Thyroid gland (tissue), 4 donors: ENCODE data around the gene TBC1D1. TPM values are rescaled to one million over a fixed set of nuclear protein-coding genes. Genes with fewer than 3 reads are reported as not detected.

ENCODE experiments used
- DNase-seq, 2 donors: peaks; one replicate each; pipeline ENCODE4 v3.0.0-alpha.2; 2019
- H3K27ac ChIP-seq, 3 donors: fragments of 200-600 bp; sonication (generic); 1 replicate in 2 of 3; 2 replicates in 1 of 3; pipeline ENCODE4 v1.5.1; 2016 to 2019; ENCODE audit warnings: mild to moderate bottlenecking in 1 of 3, moderate library complexity in 1 of 3
- H3K27me3 ChIP-seq: fragments of 200-600 bp; sonication (generic); one replicate; pipeline ENCODE4 v1.5.1; 2019
- H3K36me3 ChIP-seq, 2 donors: fragments of 200-600 bp; sonication (generic); one replicate each; pipeline ENCODE4 v1.5.1; 2016 to 2019
- H3K4me1 ChIP-seq, 2 donors: fragments of 200-600 bp; sonication (generic); one replicate each; pipeline ENCODE4 v1.5.1; 2017 to 2019
- H3K4me3 ChIP-seq, 3 donors: fragments of 200-600 bp; sonication (generic); replicated peaks in 1 of 3; 1 replicate in 2 of 3; 2 replicates in 1 of 3; pipeline ENCODE4 v1.5.1; 2016; ENCODE audit warnings: mild to moderate bottlenecking in 1 of 3
- H3K9me3 ChIP-seq: fragments of 200-600 bp; sonication (generic); one replicate; pipeline ENCODE4 v1.5.1; 2017
- POLR2A ChIP-seq, 2 donors: fragments of 450-650 bp; IDR thresholded peaks; one replicate each; pipeline ENCODE4 v1.6.1; 2017; ENCODE audit warnings: antibody characterized with exemption in 2 of 2, mild to moderate bottlenecking in 2 of 2, moderate library complexity in 1 of 2
- WGBS, 2 donors: methylation state at CpG; one replicate each; pipeline ENCODE4 v1.1.5; 2017; 5-methylcytosine and 5-hydroxymethylcytosine counted together
- intact Hi-C: fragments of 100-400 bp; cut with DNase I; formaldehyde crosslinking; loops from one replicate; pipeline ENCODE4 v1.15.1; 2023
- total RNA-seq, 4 donors: library from RNA; depleted of rRNA; stranded (reverse); fragments of >200 nt; gene quantifications; one replicate each; pipeline ENCODE4 v1.2.3, GENCODE V29; 2016
- TF ChIP-seq, protein P1 (sequence below), 6 experiments: fragments of 200-600 bp in 3 of 6; fragments of 450-650 bp in 3 of 6; sonication (generic) in 3 of 6; IDR thresholded peaks; one replicate each; pipeline ENCODE4 v1.5.1; 2016 to 2019; ENCODE audit warnings: antibody characterized with exemption in 6 of 6, mild to moderate bottlenecking in 2 of 6, inconsistent platforms in 1 of 6, moderate library complexity in 1 of 6

The TBC1D1 gene
- total RNA-seq, 4 donors from 2014 or later = 192 to 284 (median 230) TPM

DNA sequence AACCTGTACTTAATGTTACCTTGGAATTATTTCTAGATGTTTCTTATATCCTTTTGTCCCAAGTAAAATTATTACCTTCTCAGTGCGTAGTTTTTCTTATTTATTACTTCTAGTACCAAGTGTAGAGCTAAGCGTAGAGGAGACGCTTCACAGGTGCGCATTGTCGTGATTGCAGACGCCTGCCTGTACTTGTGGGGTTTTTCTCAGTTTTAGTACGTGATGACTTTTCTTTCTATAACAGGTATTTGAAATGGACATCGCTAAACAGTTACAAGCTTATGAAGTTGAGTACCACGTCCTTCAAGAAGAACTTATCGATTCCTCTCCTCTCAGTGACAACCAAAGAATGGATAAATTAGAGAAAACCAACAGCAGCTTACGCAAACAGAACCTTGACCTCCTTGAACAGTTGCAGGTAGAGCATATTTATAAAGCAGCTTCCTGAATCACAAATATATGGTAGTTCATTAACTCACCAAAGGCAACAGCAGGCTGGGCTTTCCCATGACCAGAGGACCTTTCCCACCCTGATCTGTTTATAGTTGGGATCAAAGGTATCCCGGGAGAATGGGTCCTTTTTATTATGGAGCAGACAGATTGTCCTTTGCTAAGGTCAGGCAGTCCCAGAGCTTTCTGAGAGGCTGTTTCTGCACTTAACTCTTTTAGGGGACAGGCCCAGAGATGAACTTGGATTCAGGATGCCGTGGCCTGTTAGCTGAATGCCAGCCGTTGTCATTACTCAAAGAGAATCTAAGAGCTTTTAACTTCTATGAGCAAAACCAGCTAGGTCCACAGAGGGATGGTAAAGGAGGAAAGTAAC lies 242.2 kb downstream of the TBC1D1 start:
- Histone ChIP-seq H3K9me3 (no peaks in the 10 kb centered on the region), H3K4me1 (peaks cover 0 to 4% of the 10 kb centered on the region in 2 donors), H3K27ac (no peak overlapping the region), H3K27me3 (no peaks in the 10 kb centered on the region), H3K4me3 (no peak overlapping the region), H3K36me3 (peaks cover 21 to 40% of the 10 kb centered on the region in 2 donors)
- TF ChIP-seq POLR2A (IDR thresholded peaks at IDR 0.05) = no peak
- TF ChIP-seq, protein P1, sequence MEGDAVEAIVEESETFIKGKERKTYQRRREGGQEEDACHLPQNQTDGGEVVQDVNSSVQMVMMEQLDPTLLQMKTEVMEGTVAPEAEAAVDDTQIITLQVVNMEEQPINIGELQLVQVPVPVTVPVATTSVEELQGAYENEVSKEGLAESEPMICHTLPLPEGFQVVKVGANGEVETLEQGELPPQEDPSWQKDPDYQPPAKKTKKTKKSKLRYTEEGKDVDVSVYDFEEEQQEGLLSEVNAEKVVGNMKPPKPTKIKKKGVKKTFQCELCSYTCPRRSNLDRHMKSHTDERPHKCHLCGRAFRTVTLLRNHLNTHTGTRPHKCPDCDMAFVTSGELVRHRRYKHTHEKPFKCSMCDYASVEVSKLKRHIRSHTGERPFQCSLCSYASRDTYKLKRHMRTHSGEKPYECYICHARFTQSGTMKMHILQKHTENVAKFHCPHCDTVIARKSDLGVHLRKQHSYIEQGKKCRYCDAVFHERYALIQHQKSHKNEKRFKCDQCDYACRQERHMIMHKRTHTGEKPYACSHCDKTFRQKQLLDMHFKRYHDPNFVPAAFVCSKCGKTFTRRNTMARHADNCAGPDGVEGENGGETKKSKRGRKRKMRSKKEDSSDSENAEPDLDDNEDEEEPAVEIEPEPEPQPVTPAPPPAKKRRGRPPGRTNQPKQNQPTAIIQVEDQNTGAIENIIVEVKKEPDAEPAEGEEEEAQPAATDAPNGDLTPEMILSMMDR (IDR thresholded peaks at IDR 0.05) = no peak
- no peak for DNase-seq
- 94 to 95% methylated on average over 14 of the region's 14 CpGs for WGBS, 2 donors
- intact Hi-C loops = no loop called here

DNA sequence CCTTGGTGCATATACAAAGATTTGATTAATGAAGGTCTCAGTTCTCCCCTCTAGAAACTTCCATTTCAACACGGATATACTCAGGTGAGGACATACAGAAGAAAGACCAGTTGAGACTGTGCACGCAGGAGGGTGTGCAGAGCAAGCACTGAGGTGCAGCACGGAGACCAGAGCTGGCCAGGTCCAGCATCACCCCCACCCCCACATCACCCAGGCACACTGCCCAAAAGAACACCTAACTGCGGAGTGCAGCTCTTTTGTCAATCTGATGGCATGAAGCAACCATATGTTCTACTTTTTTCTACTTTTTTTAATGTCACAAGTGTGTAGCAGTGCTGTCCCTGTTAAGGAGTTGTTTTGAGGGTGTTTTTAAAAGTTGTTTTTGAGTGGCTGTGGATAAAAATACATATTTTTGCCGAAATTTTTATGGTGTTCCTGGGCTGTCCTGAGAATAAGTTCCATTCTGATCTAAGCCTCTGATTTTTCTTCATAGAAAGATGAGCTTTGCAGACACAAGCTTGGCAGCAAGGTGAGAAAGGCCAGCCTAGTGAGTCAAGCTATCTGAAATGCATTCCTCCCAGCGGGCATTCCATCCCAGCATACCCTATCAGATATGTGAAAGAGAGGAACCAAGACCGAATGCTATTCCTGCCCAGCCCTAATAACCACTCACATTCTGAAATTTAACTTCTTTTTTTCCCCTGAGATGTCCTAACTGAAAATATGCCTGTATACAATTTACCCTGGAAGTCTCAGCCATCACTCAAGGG lies 243.0 kb downstream of the TBC1D1 start:
- H3K36me3 ChIP-seq = peaks cover 29 to 48% of the 10 kb centered on the region in 2 donors
- H3K4me3 ChIP-seq = no peak overlapping the region
- no peaks in the 10 kb centered on the region for H3K27me3 ChIP-seq
- intact Hi-C loops = no loop called here
- no peak for TF ChIP-seq POLR2A (IDR thresholded peaks at IDR 0.05)
- TF ChIP-seq, protein P1 (IDR thresholded peaks at IDR 0.05) = no peak
- H3K9me3 ChIP-seq = no peaks in the 10 kb centered on the region
- H3K27ac ChIP-seq = no peak overlapping the region
- DNase-seq = no peak
- H3K4me1 ChIP-seq = peaks cover 0 to 4% of the 10 kb centered on the region in 2 donors
- 89 to 92% methylated on average over 7 of the region's 7 CpGs for WGBS, 2 donors

DNA sequence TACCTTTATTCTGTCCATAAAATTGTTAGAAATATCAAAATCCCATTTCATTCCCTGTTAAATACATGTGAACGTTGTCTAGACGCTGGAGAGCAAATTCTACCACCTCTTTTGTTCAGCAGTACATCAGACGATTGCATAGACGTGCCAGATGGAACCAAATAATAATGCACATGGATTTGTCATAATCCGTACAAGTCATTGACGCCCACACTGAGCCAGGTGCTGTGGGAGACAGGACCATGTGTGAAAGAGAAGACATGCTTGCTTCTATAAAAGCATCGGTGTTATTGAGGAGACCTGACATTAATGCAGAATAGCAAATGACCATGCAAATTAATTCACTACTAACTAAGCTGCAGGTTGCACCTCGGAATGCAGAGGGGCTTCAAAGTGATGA lies 244.3 kb downstream of the TBC1D1 start:
- no peak for DNase-seq
- no peak for TF ChIP-seq POLR2A (IDR thresholded peaks at IDR 0.05)
- TF ChIP-seq, protein P1 (IDR thresholded peaks at IDR 0.05) = no peak
- no peak overlapping the region for H3K4me3 ChIP-seq
- no peaks in the 10 kb centered on the region for H3K9me3 ChIP-seq
- H3K4me1 ChIP-seq = peaks cover 0 to 4% of the 10 kb centered on the region in 2 donors
- no peak overlapping the region for H3K27ac ChIP-seq
- H3K27me3 ChIP-seq = no peaks in the 10 kb centered on the region
- 96 to 98% methylated on average over 8 of the region's 8 CpGs for WGBS, 2 donors
- intact Hi-C loops = no loop called here
- H3K36me3 ChIP-seq = peaks cover 38 to 57% of the 10 kb centered on the region in 2 donors

GRCh38 chr4:38136604-38137003 lies 245.7 kb downstream of the TBC1D1 start:
- no peak for DNase-seq
- intact Hi-C loops = no loop called here
- H3K27ac ChIP-seq = no peak overlapping the region
- H3K27me3 ChIP-seq = no peaks in the 10 kb centered on the region
- peaks cover 38 to 57% of the 10 kb centered on the region in 2 donors for H3K36me3 ChIP-seq
- peaks cover 0 to 3% of the 10 kb centered on the region in 2 donors for H3K4me1 ChIP-seq
- TF ChIP-seq, protein P1 (IDR thresholded peaks at IDR 0.05) = no peak
- no peak for TF ChIP-seq POLR2A (IDR thresholded peaks at IDR 0.05)
- WGBS, 2 donors = 95 to 96% methylated on average over 10 of the region's 10 CpGs
- no peaks in the 10 kb centered on the region for H3K9me3 ChIP-seq
- no peak overlapping the region for H3K4me3 ChIP-seq

DNA sequence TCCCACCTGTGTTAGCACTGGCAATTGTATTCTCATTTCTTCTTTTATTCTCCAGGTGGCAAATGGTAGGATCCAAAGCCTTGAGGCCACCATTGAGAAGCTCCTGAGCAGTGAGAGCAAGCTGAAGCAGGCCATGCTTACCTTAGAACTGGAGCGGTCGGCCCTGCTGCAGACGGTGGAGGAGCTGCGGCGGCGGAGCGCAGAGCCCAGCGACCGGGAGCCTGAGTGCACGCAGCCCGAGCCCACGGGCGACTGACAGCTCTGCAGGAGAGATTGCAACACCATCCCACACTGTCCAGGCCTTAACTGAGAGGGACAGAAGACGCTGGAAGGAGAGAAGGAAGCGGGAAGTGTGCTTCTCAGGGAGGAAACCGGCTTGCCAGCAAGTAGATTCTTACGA lies 246.2 kb downstream of the TBC1D1 start:
- Histone ChIP-seq H3K27me3 (no peaks in the 10 kb centered on the region), H3K36me3 (peaks cover 38 to 57% of the 10 kb centered on the region in 2 donors), H3K4me3 (no peak overlapping the region), H3K4me1 (no peaks in the 10 kb centered on the region), H3K9me3 (no peaks in the 10 kb centered on the region), H3K27ac (no peak overlapping the region)
- TF ChIP-seq POLR2A (IDR thresholded peaks at IDR 0.05) = no peak
- TF ChIP-seq, protein P1 (IDR thresholded peaks at IDR 0.05) = no peak
- 94 to 97% methylated on average over 17 of the region's 17 CpGs for WGBS, 2 donors
- no peak for DNase-seq
- intact Hi-C loops = no loop called here
